GM21529 (cell line): ENCODE measurements around the gene SERF1A.
"Not testable (repeated sequence)": the region's sequence is repeated elsewhere in the genome, so short reads cannot be mapped to it uniquely, and the experiment has no call there.

Source experiments
- ATAC-seq: cut with Tn5 transposase; IDR thresholded peaks from one replicate; pipeline ENCODE4 v1.9.1; 2021; ENCODE audit not compliant: unreplicated experiment

SERF1A gene

GRCh38 chr5:70900533-70901271 is at the start of gene SERF1A:
SERF1A (plus strand) TSS chr5:70900669; CDS start chr5:70900870, 201 bp downstream.
- peak; percentile 88 for ATAC-seq

GRCh38 chr5:70866778-70867177 is 33.7 kb upstream of the SERF1A start:
- ATAC-seq: not testable (repeated sequence)

- ATAC-seq: not testable (repeated sequence)
These were observed 29.8 kb upstream of the SERF1A start for GRCh38 chr5:70870626-70871025.

DNA sequence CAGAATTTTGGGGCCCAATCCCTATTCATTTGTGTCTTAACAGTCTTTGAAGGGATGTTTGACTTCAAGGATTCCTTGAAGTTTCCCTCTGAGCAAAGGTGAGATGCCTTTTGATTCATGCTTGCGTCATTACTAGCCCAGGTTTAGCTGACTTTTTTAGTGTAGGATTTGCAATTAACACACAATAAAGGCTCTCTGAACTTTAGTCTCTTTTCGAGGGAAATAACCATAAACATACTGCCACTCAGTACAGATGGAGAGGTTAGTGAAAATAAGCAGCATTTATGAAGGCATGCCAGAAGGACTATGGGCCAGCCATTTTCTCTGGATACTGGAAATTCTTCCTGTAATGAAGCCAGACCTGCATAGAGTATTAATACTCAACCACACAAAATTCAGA is 4.4 kb upstream of the SERF1A start:
- not testable (repeated sequence) for ATAC-seq

GRCh38 chr5:70901272-70901571 is 753 bp downstream of the SERF1A start:
- peak; percentile 30 for ATAC-seq

DNA sequence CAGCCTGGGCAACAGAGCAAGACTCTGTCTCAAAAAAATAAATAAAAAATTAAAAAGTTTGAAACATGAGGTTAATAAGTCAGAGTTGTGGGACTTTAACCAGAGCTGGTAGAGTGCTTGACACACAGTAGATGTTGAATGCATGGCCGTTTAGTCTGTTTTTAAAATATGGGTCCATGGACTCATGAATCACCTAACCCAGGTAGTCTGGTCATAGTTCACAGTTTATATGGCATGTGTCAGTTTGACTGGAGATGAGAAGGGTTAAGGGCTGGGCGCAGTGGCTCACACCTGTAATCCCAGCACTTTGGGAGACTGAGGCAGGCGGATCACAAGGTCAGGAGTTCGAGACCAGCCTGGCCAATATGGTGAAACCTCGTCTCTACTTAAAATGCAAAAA is 6.2 kb downstream of the SERF1A start:
- not testable (repeated sequence) for ATAC-seq

GRCh38 chr5:70916829-70917228 is 16.4 kb downstream of the SERF1A start:
- ATAC-seq: not testable (repeated sequence)

DNA sequence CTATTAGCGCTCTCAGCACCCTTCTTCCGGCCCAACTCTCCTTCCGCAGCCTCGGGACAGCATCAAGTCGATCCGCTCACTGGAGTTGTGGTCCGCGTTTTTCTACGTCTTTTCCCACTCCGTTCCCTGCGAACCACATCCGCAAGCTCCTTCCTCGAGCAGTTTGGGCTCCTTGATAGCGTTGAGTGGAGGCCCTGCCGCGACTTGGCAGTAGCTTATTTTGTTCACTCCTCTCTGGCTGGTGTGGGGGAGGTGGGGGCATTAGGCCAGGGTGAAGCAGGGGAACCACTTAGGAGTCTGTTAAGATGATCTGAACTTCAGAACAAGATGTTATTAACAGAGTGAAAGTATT is 24.7 kb downstream of the SERF1A start:
- ATAC-seq: not testable (repeated sequence)

- not testable (repeated sequence) for ATAC-seq
These were observed 31.4 kb downstream of the SERF1A start for GRCh38 chr5:70931709-70932368.

GRCh38 chr5:70932560-70932959 is 32.1 kb downstream of the SERF1A start:
- ATAC-seq: not testable (repeated sequence)

- not testable (repeated sequence) for ATAC-seq
These were observed 52.6 kb downstream of the SERF1A start for GRCh38 chr5:70953068-70953467.
